ENCODE data around the gene LCE1D.

Gene LCE1D, protein sequence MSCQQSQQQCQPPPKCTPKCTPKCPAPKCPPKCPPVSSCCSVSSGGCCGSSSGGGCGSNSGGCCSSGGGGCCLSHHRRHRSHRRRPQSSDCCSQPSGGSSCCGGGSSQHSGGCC

DNA sequence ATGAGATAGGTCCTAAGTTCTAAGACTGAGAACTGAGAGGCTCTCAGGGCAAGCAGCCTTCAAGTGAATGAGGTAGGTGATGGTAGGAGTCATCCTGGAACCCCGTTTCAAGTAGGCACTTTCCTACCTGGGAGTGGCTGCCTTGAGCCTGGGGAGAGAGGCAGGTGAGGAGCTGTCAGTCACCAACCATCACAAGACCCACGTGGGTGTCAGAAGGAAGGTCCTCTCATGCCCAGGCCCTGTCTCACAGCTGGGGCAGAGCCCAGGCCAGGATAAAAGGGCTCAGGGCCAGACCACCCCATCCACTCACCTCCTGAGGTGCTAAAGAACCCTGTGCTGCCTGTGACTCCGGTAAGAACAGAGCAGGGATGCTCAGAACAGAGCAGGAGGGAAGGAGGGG is at the start of gene LCE1D:
LCE1D (plus strand) TSS at position 301 of the 400 bp plus-strand sequence. CDS start 1,074 bp downstream, outside the sequence.
- no peak for DNase-seq (ENCODE audit: low read depth)

DNA sequence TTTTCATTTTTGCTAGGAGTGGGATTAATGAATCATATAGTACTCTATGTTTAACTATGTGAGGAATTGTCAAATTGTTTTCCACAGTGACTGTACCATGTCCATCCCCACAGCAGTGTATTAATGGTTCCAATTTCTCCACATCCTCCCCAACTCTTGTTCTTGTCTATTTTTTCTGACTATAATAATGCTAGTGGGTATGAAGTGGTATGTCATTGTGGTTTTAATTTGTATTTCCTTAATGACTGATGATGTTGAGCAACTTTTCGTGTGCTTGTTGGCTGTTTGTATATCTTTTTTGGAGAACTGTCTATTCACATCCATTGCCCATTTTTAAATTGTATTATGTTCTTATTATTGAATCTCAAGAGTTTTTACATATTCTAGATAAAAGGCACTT is 48.7 kb upstream of the LCE1D start:
- DNase-seq (ENCODE audit: low read depth), result no peak

DNA sequence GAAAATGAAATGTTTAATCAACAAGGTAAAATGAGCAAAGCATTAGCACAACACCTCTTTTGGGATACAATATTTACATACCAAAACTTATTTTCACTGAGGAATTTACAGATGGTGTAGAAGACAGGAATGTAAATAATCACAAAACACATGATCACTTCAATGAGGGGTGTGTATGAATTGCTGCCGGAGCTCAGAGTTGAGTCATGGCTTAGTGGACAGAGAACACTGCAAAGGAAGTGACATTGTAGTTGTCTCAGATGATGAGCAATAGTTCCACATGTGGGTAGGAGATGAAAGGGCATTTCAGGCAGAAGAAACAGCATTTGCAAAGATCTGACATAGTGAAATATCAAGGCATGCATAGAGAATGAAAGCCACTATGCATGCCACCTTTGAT is 44.3 kb upstream of the LCE1D start:
- peak; percentile 57 for DNase-seq (ENCODE audit: low read depth)

DNA sequence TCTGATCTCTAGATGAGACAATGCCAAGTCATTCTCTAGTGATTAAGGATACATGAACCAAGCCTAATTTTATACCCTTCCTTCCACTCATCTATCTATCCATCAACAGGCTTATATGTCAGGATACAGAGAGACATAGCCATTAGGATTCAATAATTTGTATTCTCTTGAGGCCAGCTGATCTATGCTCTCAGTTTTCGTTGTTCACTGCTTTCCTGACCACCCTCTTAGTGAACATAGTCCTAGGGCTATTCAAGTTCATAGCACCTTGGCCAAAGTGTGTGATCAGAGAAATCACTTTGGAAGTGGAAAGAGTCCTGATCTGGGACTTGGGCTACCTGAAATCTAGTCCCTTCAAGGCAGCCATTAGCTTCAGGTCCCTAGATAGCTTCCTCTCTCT is 42.9 kb upstream of the LCE1D start:
- no peak for DNase-seq (ENCODE audit: low read depth)

DNA sequence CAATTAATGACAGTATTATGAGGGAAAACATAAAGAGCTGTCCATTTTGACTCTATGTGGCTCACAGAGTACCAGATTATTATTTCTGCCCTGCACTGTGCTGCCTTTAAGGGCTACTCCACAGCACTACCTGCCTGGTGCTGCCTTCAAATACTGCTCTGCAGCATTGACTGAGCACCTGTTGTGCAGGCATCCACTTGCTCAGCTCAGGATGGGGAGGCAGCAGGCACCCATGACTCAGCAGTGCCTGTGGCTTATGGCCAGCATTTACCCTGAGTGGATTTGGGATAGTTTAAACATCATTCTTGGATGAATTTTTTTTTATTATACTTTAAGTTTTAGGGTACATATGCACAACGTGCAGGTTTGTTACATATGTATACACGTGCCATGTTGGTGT is 39.6 kb upstream of the LCE1D start:
- no peak for DNase-seq (ENCODE audit: low read depth)

DNA sequence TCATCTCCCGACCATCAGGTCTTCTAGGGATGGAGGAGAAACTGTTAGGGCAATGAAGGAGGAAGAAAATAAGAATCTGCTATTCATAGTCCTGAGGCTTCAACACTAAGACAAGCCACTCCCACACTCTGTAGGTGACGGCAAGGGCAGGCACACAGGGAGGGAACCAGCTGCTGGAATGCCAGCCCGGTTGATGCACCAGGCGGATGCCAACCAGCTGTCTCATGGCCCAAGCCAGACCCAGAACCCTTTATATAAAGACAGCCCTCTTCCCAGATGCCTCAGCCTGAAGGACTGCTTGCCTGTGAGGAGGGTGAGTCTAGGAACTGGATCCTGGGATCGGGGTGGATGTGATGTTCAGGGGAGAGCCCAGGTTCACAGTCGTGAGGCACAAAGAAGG is 38.8 kb upstream of the LCE1D start, which contains the start of gene KPRP:
KPRP (plus strand) TSS at position 279 of the 400 bp plus-strand sequence. CDS start 1,564 bp downstream, outside the sequence.
- no peak for DNase-seq (ENCODE audit: low read depth)

DNA sequence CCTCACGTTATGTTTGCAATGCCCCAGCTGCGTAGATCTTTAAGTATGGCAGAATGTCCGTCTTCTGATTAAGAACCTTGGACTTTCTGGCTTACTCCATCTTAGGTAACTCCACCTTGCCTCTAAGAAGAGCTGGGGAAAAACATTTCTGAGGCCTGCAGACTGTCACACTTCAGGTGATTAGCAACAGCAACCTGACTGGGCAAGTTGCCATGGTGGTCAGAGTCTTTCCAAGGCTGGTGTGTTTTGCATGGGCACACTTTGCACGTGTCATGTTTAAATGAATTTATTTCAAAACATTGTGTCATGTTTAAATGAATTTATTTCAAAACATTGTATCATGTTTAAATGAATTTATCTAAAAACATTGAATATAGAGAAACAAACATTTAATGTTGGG is 37.9 kb upstream of the LCE1D start:
- DNase-seq (ENCODE audit: low read depth), result no peak

DNA sequence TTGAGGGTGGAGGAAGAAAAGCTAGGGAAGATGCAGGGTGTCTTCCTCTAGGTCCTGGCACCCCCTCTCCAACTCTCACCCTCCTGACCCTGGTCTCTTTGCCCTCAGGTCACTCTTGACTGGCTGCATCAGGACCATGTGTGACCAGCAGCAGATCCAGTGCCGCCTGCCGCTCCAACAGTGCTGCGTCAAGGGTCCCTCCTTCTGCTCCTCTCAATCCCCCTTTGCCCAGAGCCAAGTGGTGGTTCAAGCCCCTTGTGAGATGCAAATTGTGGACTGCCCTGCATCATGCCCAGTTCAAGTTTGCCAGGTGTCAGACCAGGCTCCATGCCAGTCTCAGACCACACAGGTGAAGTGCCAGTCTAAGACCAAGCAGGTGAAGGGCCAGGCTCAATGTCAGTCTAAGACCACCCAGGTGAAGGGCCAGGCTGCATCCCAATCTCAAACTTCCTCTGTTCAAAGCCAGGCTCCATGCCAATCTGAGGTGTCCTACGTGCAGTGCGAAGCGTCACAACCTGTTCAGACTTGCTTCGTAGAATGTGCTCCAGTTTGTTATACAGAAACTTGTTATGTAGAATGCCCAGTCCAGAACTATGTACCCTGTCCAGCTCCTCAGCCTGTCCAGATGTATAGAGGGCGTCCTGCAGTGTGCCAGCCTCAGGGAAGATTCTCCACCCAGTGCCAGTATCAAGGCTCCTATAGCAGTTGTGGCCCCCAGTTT is 36.9 kb upstream of the LCE1D start:
- no peak for DNase-seq (ENCODE audit: low read depth)

DNA sequence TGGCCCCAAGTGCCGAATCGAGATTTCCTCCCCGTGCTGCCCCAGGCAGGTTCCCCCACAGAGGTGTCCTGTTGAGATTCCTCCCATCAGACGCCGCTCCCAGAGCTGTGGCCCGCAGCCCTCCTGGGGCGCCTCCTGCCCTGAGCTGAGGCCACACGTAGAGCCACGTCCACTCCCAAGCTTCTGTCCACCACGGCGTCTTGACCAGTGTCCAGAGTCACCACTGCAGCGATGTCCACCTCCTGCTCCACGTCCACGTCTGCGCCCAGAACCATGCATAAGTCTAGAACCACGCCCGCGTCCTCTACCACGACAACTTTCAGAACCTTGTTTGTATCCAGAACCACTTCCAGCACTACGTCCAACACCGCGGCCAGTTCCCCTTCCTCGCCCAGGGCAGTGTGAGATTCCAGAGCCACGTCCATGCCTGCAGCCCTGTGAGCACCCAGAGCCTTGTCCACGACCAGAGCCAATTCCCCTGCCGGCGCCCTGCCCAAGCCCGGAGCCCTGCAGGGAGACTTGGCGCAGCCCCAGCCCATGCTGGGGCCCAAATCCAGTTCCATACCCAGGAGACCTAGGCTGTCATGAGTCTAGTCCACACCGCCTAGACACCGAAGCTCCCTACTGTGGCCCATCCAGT is 35.9 kb upstream of the LCE1D start:
- no peak for DNase-seq (ENCODE audit: low read depth)

DNA sequence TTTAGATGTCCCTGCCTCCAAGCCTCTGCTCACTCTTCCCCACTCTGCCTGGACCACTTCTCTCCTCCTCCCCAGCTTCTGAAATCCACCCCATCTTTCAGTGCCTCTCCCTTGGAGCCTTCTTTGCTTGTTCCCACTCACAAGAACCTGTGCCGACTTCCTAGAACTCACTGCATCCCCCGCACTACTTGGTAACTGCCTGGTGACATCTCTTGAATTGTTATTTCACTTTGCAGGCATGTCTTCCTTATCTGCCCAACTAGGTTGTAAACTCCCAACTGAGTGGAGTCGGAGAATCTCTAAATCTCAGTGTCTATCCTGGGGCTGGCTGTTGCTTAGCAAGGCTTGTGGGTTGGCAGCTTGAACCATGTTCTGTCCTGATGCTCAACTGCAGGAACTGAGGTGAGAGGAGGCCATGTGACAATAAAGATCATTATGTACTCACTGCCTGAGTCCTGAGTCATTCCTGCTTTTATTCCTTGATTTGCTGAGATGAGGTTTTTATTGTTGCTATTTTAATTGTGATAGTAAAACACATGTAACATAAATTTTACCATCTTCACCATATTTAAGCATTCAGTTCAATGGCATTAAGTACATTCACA is 34.8 kb upstream of the LCE1D start:
- no peak for DNase-seq (ENCODE audit: low read depth)

DNA sequence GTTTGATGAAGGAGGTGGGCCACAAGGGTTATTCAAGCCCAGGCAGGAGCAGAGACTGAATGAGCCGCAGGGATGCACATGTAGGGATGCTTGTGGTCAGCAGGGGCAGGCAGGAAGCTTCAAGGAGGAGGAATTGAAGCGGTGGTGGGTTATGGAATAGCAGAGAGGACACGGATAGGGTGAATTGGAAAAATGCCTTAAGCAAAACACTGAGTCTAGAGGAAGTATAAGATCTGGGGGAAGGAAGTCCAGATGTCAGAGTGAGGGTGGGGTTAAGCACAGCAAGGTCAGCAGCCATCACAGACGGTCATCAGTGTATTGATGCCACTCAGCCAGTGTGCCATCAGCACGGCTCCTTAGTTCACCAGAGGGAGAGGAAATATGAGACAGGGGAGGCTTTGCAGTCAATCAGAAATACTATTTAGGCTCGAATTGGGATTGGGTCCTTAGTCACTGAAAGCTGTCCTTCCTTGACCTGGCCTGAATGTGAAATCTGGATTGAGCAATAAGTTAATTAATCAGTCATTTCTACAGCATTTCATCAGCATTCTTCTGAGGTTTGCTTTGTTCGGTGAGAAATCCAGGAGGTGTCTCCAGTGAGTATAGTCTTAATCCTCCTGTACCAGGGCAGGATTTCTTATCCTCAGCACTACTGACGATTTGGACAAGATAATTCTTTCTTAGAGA is 27.5 kb upstream of the LCE1D start:
- peak; percentile 3 for DNase-seq (ENCODE audit: low read depth)

DNA sequence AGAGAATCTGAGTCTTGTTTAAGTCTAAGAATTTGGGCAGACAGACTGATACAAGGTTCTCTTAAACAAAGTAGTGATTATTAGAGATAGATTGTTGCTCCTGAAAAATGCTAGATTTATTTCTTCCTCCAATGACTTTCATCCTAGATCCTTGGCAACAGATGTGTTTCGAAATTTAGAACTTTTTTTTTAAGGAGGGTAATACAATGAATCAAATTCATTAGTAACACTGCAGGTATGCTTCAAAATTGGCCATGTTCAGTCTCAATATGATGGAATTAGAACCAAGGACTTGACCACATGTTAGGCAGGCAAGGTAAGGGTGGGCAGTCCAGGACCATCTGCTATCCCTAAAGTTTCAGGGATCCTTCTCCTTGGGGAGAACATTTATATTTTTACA is 26.1 kb upstream of the LCE1D start:
- no peak for DNase-seq (ENCODE audit: low read depth)

DNA sequence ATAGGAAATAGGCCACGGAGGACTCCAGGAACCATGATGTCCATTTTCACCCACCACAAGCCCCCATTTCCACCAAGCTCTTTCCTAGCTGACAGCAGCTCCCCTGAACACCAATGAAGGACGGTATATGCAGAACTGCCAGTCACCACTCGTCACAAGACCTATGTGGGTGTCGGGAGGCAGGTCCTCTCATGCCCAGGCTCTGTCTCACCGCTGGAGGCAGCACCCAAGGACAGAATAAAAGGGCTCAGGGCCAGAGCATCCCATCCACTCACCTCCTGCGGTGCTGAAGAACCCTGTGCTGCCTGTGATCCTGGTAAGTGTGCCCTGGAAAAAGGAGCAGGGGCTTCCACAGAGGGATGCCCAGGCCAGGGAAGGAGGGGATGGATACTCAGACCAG is 21.6 kb upstream of the LCE1D start, which contains the start of gene LCE1F:
LCE1F (plus strand) TSS at position 266 of the 400 bp plus-strand sequence. CDS start 1,232 bp downstream, outside the sequence.
- DNase-seq (ENCODE audit: low read depth), result no peak

DNA sequence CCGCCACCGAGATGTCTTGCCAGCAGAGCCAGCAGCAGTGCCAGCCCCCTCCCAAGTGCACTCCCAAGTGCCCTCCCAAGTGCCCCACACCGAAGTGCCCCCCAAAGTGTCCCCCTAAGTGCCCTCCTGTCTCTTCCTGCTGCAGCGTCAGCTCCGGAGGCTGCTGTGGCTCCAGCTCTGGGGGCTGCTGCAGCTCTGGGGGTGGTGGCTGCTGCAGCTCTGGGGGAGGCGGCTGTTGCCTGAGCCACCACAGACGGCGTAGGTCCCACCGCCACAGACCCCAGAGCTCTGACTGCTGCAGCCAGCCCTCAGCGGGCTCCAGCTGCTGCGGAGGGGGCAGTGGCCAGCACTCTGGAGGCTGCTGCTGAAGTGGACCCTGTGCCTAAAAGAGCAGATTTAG is 20.2 kb upstream of the LCE1D start:
- no peak for DNase-seq (ENCODE audit: low read depth)

DNA sequence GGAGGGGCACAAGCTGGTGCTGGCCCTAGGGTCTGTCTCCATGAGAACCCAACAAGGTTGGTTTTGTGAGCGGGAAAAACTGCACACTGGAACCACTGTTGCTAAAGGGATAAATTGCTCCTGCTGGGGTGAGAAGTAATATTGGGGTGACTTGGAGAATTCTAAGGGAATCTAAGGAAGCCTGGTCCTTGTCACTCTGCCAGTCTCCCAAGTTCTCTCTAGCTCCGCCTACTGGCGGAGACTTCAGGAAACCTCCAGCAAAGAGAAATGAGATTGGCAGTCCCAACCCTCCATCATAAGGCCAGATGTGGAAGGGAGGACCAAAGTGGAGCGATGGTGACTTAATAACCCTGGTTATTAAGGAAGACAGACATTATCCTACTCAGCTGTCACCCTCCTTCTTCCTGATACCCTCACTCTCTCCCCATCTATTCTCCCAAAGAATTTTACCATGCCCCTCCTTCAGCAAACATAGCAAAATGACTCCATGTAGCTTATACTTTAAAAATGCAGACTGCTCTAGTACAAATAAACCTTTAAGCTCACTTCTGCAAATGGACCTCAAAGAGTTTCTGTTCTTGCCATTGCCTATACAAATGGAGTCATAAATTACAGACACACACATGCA is 18.9 kb upstream of the LCE1D start:
- peak; percentile 13 for DNase-seq (ENCODE audit: low read depth)

DNA sequence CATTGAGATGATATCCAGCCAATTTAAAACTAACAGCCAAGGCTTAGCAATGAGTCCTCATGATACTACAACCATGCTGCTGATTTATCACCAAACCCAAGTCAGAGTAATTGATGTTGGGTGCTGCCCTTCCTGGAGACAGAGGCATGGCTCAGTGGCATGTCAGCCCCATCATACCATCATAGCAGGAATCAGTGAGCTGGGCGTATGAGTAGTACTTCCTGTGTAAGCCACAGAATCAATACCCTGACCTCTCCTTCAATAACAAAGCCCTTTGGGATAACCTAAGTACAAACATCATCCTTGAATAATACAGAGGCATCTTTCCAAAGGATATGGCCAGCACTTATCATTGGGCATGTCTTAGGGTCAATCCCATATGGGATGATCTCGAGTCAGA is 13.4 kb upstream of the LCE1D start:
- no peak for DNase-seq (ENCODE audit: low read depth)

DNA sequence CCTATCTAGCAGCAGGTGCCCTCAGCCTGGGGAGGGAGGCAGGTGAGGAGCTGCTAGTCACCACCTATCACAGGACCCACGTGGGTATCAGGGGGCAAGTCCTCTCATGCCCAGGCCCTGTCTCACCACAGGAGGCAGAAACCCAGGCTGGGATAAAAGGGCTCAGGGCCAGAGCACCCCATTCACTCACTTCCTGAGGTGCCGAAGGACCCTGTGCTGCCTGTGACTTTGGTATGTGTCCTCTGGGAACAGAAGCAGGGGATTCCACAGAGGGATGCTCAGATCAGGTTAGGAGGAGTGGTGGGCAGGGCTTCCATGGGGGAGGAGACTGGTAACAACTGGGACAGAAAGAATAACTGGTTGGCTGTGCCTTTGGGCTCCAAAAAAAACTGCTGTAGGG is 10.4 kb upstream of the LCE1D start, which contains the start of gene LCE1E:
LCE1E (plus strand) TSS at position 181 of the 400 bp plus-strand sequence. CDS start 1,043 bp downstream, outside the sequence.
- DNase-seq (ENCODE audit: low read depth), result no peak

DNA sequence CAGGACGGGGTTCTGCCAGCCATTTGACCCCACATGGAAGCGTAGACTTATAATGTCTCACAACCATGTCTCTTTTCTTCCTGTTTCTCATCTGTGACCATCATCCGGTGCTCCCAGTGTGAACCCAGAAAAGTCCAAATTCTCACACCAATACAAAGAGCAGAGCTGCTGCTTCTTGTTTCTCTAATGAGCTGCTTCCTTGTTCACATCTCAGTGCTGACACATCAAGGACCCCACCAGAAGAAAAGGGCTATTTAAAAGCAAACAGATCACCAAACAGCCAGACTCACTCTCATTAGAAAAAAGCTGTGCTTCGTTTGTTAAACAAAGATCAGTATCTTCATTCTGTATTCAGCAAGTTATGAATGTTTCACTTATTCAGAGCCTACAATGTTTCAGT is 835 bp upstream of the LCE1D start:
- no peak for DNase-seq (ENCODE audit: low read depth)

DNA sequence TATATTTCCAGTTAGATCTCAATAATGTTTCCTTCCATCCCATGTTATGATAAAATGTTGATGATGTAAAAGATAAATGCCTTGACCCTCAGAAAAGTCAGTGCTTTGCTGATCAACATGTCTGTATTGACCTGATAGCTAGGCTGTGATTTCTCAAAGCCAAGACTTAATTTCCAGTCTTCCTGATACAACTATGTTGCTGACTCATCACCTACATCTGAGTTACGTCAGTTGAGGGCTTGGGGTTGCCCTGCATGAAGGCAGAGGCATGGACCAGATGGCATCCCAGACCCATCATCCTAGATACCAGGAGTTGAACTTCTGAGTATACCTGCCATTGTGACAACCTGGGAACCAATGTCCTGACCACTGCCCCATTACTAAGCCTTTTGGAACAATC is 4.8 kb downstream of the LCE1D start:
- DNase-seq (ENCODE audit: low read depth), result no peak

DNA sequence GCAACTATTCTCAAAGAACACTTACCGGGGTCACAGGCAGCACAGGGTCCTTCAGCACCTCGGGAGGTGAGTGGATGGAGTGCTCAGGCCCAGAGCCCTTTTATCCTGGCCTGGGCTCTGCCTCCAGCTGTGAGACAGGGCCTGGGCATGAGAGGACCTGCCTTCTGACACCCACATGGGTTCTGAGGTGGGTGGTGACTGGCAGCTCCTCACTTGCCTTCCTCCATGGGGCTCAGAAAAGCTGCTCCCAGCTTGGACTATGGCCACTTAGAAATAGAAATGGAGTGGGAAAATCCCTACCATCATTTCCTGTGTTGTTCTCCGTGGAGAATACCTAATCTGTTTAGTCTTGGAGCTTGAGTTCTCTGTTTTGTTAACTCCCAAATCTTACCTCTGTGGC is 10.1 kb downstream of the LCE1D start, which contains the start of gene LCE1C:
LCE1C (minus strand) TSS at position 76 of the 400 bp plus-strand sequence. CDS start 1,173 bp downstream, outside the sequence.
- DNase-seq (ENCODE audit: low read depth), result no peak

DNA sequence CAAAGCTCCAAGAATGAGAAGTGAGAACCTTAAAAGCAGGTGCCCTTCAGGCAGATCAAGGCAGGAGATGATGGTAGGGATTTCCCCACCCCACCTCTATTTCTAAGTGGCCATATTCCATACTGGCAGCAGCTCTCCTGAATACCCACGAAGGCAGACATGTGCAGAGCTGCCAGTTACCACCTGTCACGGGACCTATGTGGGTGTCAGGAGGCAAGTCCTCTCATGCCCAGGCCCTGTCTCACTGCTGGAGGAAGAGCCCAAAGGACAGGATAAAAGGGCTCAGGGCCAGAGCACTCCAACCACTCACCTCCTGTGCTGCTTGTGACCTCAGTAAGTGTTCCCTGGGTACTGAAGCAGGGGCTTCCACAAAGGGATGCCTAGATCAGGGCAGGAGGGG is 14.5 kb downstream of the LCE1D start:
- no peak for DNase-seq (ENCODE audit: low read depth)

DNA sequence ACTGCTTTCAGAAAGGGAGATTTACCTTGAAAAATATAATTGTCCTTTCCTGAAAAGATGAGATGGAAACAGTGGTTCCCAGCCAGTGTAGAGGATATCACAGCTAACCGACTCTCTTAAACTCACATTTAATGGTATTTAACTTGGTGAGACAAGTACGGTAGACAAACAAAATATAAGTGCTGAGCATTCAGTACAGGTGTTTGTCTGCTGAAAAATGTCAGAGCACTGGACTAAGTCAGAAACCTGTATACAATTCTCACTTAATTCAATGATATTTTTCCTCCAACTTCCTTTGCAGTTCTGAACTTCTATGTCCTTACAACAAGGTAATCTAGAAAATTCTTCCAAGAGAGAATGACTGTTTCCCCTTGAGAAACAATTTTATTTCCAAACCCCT is 15.2 kb downstream of the LCE1D start, which contains the start of gene LCE1B:
LCE1B (plus strand) TSS at position 301 of the 400 bp plus-strand sequence. CDS start 476 bp downstream, outside the sequence.
- DNase-seq (ENCODE audit: low read depth), result no peak

All from EH (cell line).